Daoy (cell line): ENCODE data around the gene CD7. TPM values are rescaled to one million over a fixed set of nuclear protein-coding genes. Genes with fewer than 3 reads are reported as not detected.

ENCODE experiments used
- DNase-seq: peaks from one replicate; pipeline ENCODE4 v3.0.0-alpha.2; 2015; ENCODE audit warnings: low read depth
- total RNA-seq: library from RNA; depleted of rRNA; stranded (reverse); fragments of >200 nt; shearing (Covaris generic); gene quantifications from 2 replicates; pipeline ENCODE4 v1.2.3, GENCODE V29; 2014

The CD7 gene
- total RNA-seq, 1 experiment from 2014 or later = not detected

GRCh38 chr17:82346342-82347300 lies 29.2 kb upstream of the CD7 start:
- DNase-seq = no peak

- no peak for DNase-seq
Measured at GRCh38 chr17:82345151-82345976, 28.0 kb upstream of the CD7 start.

DNA sequence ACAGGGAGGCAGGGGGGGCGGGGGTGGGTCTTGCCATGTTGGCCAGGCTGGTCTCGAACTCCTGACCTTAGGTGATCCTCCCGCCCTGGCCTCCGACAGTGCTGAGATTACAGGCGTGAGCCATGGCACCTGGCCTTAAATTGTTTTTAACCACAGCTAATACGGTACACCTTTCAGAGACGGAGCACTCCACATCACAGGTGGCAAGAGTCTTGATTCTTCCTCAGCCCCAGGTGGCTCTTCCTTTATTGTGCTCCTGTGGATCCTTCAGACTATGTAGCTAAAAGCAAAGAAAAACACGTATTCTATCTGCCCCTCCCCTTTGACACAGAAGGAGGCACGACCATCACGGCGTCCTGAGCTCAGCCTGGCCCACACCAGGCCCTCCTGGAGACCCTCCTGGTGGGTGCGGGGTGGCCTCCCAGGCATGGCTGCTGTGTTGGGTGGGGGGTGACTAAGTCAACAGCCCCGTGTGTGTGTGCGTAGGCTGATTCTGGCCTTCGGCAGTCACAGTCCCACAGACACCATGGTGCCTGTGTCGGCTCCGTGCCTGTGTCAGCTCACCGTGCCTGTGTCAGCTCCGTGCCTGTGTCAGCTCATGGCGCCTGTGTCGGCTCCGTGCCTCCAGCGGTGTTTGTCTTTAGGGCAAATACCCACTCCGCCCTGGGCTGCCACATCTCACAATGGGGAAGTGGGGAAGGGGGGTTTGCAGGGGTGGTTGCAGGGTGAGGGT lies 26.9 kb upstream of the CD7 start:
- no peak for DNase-seq

- no peak for DNase-seq
Measured at GRCh38 chr17:82343560-82343959, 26.2 kb upstream of the CD7 start.

DNA sequence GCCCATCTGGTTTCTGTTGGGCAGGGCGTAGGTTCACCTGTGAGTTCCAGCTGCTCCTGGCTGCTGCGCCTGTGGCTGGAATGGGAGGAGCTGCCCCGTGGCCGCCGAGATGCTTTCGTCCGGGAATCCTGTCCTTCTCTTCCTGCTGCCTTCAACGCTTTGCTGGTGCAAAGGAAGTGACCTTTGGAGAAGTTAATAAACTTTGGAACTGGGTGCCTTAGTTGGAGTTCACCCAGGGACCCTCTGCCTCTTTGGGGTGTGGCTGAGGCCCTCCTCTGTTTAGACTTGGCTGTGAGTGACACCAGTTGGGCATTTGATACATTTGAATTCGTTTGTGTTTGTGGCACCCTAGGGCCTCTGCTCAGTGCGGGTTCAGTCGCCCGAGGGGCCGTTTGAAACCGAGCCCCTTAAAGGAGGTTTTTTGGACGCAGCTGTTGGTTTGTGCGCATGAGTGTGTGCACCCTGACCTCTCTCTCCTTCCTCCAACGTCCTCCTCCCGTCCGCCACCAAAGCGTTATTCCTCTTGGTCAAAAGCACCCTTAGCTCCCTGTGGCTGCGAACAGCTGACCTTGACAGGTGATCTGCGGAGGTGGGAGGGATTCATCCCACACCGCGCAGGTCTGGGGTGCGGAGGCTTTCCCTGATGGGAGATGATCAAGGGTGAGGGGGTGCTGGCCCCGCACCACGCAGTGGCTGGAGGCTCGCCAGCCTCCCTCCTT lies 25.1 kb upstream of the CD7 start:
- DNase-seq = no peak

DNA sequence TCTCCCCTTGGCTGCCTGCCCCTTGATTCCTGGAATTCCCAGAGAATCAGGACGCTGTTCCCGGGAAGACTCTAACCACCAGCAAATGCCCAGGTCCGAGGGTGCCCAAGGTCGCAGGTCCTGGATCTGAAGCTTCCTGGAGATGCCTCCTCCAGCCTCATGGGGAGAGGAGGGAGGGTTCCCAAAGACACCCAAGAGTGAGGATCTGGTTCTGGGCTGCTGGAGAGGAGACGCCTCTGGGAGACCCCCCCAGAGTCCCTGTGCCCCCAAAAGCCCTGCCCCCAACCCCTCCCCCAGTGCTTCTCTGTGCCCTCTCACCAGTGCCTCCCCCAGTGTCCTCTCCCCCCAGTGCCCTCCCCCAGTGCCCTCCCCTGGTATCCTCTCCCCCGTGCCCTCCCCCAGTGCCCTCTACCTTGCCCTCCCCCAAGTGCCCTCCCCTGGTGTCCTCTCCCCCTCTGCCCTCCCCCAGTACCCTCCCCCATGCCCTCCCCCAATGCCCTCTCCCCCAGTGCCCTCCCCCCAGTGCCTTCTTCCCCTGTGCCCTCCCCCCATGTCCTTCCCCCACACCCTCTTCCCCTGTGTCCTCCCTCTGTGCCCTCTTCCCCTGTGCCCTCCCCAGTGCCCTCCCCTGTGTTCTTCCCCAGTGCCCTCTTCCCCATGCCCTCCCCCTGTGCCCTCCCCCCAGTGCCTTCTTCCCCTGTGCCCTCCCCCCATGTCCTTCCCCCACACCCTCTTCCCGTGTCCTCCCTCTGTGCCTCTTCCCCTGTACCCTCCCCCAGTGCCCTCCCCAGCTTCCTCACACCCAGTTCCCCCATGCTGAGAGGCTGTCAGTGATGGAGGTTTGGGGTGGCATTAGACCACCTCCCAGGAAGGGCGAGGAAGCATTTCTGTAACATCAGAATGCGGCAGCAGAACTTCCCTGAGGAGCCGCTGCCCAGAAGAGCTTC lies 22.5 kb upstream of the CD7 start:
- no peak for DNase-seq

DNA sequence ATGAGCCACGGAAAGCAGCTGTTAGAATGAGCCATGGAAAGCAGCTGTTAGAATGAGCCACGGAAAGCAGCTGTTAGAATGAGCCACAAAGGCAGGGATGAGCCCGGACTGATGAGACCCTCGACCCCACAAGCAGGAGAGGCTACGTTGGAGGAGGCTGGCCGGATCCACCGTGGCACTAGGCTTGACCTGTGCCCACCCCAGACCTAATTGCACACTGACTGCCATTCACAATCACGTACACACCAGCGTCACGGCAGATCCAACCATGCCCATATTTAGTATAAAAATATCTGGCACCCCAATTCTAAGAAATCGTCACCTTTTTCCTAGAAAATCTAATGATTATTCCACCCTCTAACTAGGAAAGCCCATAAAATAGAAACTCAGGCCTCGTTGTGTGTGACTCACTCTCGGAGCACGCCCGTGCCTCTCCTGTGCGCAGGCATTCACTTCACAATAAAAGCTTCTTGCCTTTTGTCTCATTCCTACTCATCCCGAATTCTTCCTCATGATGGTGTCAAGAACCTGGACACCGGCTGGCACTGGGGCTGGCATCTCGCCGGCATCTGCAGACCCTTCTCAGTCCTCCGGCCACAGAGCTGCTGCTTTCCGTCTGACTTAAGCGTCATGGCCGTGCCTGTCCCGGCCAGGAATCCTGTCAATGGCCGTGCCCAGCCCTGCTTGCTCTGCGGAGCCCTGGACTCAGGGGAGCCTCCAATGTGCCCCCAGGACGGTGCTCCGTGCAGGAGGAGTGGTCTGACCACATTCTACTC lies 21.6 kb upstream of the CD7 start:
- peak; percentile 80 for DNase-seq

DNA sequence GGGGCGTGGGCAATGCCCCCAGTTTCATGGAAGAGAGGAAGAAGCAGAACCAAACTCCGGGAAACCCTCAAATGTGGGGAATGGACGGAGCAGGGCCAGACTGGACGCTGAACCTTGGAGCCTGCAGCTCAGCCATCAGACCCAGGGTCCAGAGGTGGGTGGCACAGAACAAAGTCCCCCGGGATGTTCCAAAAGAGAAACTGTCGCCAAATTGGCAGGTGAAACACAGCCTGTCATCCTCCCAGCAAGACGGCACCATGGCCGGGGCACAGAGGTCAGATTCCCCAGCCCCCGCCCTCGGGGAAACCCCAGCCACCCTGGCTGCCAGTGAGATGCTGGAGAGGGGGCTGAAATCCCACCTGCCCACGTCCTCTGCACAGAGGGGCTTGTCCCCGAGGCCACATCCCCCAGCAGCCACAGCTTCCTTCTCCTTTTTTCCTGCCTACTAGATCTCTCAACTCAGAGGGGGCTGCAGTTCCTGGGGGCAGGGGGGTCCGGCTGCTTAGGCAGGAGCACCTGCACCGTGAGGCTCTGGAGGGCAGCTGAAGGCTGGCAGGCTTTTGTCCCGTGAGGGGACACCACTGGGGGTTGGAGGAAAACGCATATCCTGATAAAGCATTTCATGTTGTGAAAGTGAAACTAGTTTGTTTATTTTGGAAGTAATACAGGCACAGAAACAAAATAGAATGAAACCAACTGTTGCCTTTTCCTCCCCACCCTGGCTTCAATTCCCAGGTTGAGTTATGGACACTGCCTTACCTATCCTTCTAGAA lies 17.4 kb upstream of the CD7 start:
- DNase-seq = peak; percentile 39

DNA sequence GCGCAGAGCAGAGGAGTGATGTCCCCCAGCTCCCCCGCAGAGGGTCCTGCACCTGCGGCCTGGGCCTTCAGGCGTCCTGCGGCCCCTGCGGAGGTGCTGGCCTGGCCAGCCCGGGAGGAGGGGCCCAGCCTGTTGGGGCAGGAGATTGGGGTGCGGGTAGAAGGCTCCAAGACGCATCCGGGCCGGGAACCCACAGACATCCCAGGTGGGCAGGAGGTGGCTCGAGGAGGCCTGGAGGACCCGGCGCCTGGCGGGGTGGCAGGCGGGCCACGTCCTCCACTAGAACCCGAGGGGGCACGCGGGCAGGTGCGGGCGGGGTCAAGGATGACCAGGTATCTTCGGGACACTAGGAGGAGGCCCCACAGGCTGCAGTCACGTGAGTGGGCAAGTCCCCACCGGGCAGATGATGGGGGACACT lies 16.8 kb upstream of the CD7 start:
- no peak for DNase-seq

- peak; percentile 40 for DNase-seq
Measured at GRCh38 chr17:82333279-82334171, 16.1 kb upstream of the CD7 start, which contains the start of gene SECTM1. Gene SECTM1, minus strand, starts transcription at chr17:82333766. Its CDS starts 6,526 bp downstream, at chr17:82327240.

GRCh38 chr17:82332669-82333278 lies 15.4 kb upstream of the CD7 start:
- DNase-seq = peak; percentile 61

GRCh38 chr17:82331345-82331939 lies 14.0 kb upstream of the CD7 start:
- no peak for DNase-seq

DNA sequence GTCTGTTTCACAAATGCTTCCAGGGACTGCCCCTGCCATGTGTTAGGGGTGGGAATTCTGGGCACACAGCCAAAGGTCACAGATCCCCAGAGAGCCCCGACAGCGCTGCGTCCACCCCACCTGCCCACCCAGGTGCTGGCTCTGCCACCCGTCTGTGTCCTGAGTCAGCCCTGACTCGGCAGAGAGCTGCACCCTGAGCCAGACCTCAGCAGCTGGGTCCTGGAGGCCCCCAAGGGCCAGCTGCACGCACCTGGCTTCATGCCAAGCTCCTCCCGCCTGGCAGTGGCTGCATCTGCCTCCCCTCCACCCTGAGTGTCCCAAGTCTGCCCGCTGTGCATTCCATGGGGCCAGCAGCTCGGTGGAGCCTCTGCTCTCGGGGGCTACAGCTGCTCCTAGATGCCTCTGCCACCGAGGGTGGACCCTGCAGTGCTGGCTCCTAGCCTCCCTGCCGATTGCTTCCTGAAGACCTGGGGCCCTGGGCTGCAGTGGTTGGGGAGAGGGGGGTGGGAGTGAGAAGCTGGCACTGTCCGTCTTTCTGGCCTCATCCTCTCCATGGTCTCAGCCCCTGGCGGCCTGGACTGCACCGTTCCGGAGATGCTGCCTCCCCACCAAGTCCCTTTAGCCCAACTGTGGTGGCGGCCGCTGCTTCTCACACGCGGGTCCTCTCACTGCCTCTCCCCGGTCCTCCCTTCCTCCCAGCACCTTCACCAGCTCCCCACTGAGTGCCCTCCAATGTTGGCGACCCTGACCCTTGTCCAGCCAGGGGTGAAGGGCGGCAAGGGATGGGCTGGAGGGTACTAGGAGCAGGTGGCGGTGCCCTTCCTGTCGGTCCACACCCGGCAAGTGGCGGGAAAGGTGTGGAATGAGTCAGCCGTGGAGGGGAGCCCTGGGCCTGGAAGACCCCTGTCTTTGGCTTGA lies 13.2 kb upstream of the CD7 start:
- DNase-seq = peak; percentile 89

GRCh38 chr17:82329683-82330321 lies 12.4 kb upstream of the CD7 start:
- no peak for DNase-seq

DNA sequence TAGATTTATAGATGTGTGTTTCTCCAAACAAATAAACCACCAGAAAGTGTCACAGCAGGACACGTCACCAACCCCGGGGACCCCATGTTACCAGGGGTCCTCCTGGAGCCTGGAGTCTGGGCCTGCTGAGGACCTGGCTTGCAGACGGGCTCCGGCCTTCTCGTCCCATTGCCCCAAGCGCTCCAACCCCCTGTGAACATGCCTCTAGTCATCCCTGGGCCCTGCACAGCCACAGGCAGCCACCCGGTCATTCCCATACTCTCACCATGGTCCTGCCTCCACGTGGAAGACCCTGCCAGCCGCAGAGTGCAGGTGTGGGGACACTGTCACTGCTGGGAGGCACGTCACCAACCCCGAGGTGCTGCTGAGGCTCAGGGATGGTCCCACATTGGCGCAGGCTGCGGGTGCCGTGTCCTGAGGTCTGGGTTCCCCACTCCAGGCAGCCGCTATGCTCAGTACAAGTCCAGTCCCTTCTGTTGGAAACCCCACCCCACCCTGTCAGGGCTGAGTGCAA lies 11.6 kb upstream of the CD7 start:
- DNase-seq = no peak
